Mesodermal cell (in vitro differentiated cells): ENCODE results near the gene ZBTB5.
A peak's percentile ranks its signal among the peaks of the same experiment; 100 is the strongest.

Experiments
- H3K27ac ChIP-seq: 2 replicates; pipeline ENCODE4 v1.7.0; 2013; ENCODE audit warnings: mild to moderate bottlenecking, low read depth, low read length, moderate library complexity; ENCODE audit not compliant: severe bottlenecking
- H3K36me3 ChIP-seq: 2 replicates; pipeline ENCODE4 v1.7.1; 2013; ENCODE audit warnings: mild to moderate bottlenecking, low read length, moderate library complexity; ENCODE audit not compliant: control insufficient read depth, insufficient read depth
- H3K4me1 ChIP-seq: one replicate; pipeline ENCODE4 v1.7.1; 2013; ENCODE audit warnings: mild to moderate bottlenecking, low read length; ENCODE audit not compliant: insufficient read depth, control insufficient read depth, poor library complexity, severe bottlenecking
- H3K4me3 ChIP-seq: 2 replicates; pipeline ENCODE4 v1.7.0; 2013; ENCODE audit warnings: low read length, control low read depth, mild to moderate bottlenecking; ENCODE audit not compliant: insufficient read depth, poor library complexity, severe bottlenecking; ENCODE audit errors: extremely low read depth
- H3K9me3 ChIP-seq: 2 replicates; pipeline ENCODE4 v1.7.1; 2013; ENCODE audit warnings: mild to moderate bottlenecking, low read length, moderate library complexity; ENCODE audit not compliant: control insufficient read depth
- WGBS, 2 experiments: methylation state at CpG; one replicate each; pipeline ENCODE4 v1.1.5; 2013; ENCODE audit warnings: missing lambda C conversion rate in 2 of 2; ENCODE audit not compliant: insufficient coverage in 2 of 2; 5-methylcytosine and 5-hydroxymethylcytosine counted together

ZBTB5 gene

GRCh38 chr9:37466037-37466709 is 923 bp upstream of the ZBTB5 start:
- WGBS, 2 experiments = 0 to 1% methylated on average over 33 to 43 of the region's 47 CpGs
- Histone ChIP-seq H3K36me3 (peaks cover 9% of the 10 kb centered on the region), H3K27ac (peak overlapping the region; percentile 99), H3K9me3 (no peaks in the 10 kb centered on the region), H3K4me1 (peaks cover 15% of the 10 kb centered on the region), H3K4me3 (peak overlapping the region; percentile 76)

GRCh38 chr9:37464426-37465248 is 613 bp downstream of the ZBTB5 start:
- H3K36me3 ChIP-seq = peaks cover 17% of the 10 kb centered on the region
- no peaks in the 10 kb centered on the region for H3K9me3 ChIP-seq
- 0 to 1% methylated on average over 43 to 46 of the region's 47 CpGs for WGBS, 2 experiments
- H3K27ac ChIP-seq = peak overlapping the region; percentile 99
- H3K4me3 ChIP-seq = peak overlapping the region; percentile 76
- peaks cover 12% of the 10 kb centered on the region for H3K4me1 ChIP-seq

- peaks cover 22% of the 10 kb centered on the region for H3K36me3 ChIP-seq
- peak overlapping the region; percentile 99 for H3K27ac ChIP-seq
- peak overlapping the region; percentile 76 for H3K4me3 ChIP-seq
- no peaks in the 10 kb centered on the region for H3K9me3 ChIP-seq
- H3K4me1 ChIP-seq = peaks cover 12% of the 10 kb centered on the region
- WGBS, 2 experiments = 23 to 36% methylated on average over 1 of the region's 3 CpGs
Measured at GRCh38 chr9:37464006-37464405, 1.2 kb downstream of the ZBTB5 start.

GRCh38 chr9:37456817-37457216 is 8.4 kb downstream of the ZBTB5 start:
- 80% methylated on average over 1 of the region's 1 CpG; no CpG with 5 or more reads in 1 of the 2 experiments for WGBS, 2 experiments
- Histone ChIP-seq H3K9me3 (peaks cover 12% of the 10 kb centered on the region), H3K4me3 (no peak overlapping the region), H3K4me1 (no peaks in the 10 kb centered on the region), H3K27ac (no peak overlapping the region), H3K36me3 (peaks cover 57% of the 10 kb centered on the region)

- no peak overlapping the region for H3K27ac ChIP-seq
- 96 to 100% methylated on average over 2 to 3 of the region's 7 CpGs for WGBS, 2 experiments
- no peak overlapping the region for H3K4me3 ChIP-seq
- H3K9me3 ChIP-seq = peaks cover 12% of the 10 kb centered on the region
- H3K36me3 ChIP-seq = peaks cover 58% of the 10 kb centered on the region
- H3K4me1 ChIP-seq = no peaks in the 10 kb centered on the region
Measured at GRCh38 chr9:37455884-37456647, 9.2 kb downstream of the ZBTB5 start.

GRCh38 chr9:37454238-37454637 is 11.0 kb downstream of the ZBTB5 start:
- H3K36me3 ChIP-seq = peaks cover 66% of the 10 kb centered on the region
- no peak overlapping the region for H3K4me3 ChIP-seq
- peaks cover 12% of the 10 kb centered on the region for H3K9me3 ChIP-seq
- no peak overlapping the region for H3K27ac ChIP-seq
- no peaks in the 10 kb centered on the region for H3K4me1 ChIP-seq

GRCh38 chr9:37453827-37454226 is 11.4 kb downstream of the ZBTB5 start:
- peaks cover 67% of the 10 kb centered on the region for H3K36me3 ChIP-seq
- H3K27ac ChIP-seq = no peak overlapping the region
- H3K9me3 ChIP-seq = peaks cover 12% of the 10 kb centered on the region
- H3K4me1 ChIP-seq = no peaks in the 10 kb centered on the region
- H3K4me3 ChIP-seq = no peak overlapping the region
- WGBS, 2 experiments = 67 to 100% methylated on average over 1 of the region's 1 CpG

GRCh38 chr9:37452611-37453010 is 12.6 kb downstream of the ZBTB5 start:
- H3K4me3 ChIP-seq = no peak overlapping the region
- peaks cover 72% of the 10 kb centered on the region for H3K36me3 ChIP-seq
- peaks cover 5% of the 10 kb centered on the region for H3K4me1 ChIP-seq
- no CpG with 5 or more reads among the region's 1 CpG for WGBS, 2 experiments
- no peak overlapping the region for H3K27ac ChIP-seq
- peaks cover 12% of the 10 kb centered on the region for H3K9me3 ChIP-seq

GRCh38 chr9:37451628-37452027 is 13.6 kb downstream of the ZBTB5 start:
- Histone ChIP-seq H3K9me3 (peaks cover 12% of the 10 kb centered on the region), H3K36me3 (peaks cover 63% of the 10 kb centered on the region), H3K4me1 (peaks cover 5% of the 10 kb centered on the region), H3K27ac (no peak overlapping the region), H3K4me3 (no peak overlapping the region)
- WGBS, 2 experiments = 90 to 100% methylated on average over 1 to 2 of the region's 3 CpGs

- 92 to 97% methylated on average over 6 to 8 of the region's 12 CpGs for WGBS, 2 experiments
- Histone ChIP-seq H3K36me3 (peaks cover 65% of the 10 kb centered on the region), H3K4me3 (no peak overlapping the region), H3K9me3 (no peaks in the 10 kb centered on the region), H3K4me1 (peaks cover 9% of the 10 kb centered on the region), H3K27ac (peak overlapping the region; percentile 36)
Measured at GRCh38 chr9:37449862-37450632, 15.2 kb downstream of the ZBTB5 start.
